ENCODE data around the gene OR5K2. TPM values are rescaled to one million over a fixed set of nuclear protein-coding genes. Genes with fewer than 3 reads are reported as not detected.

Gene OR5K2
- total and polyA plus RNA-seq, 2 of the 4 experiments (the other 2 are of a cell fraction) = not detected

DNA sequence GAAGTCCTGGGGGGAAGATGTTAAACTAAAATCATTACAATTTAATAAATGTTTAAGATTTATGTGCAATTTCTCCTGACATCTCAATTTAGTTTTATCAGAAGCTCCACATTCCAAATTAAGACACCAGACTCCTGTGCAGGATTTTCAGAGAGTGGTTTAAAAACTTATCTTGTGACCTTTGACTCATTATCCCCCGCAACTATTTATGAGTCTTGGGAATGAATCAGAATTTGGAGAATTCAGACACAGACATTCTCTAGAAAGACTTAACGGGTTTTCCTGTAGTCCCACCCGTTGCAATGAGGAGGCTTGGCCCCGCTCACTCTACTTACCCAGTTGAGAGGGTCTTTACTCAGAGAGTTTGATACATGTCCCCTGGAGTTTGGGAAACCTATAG is 7.1 kb downstream of the OR5K2 start:
- H2BK15ac ChIP-seq (ENCODE audit: low read depth, low read length) = no peak overlapping the region
- no peak for ATAC-seq (ENCODE audit: low read depth)
- POLR2A ChIA-PET (ENCODE audit: unreplicated experiment) = no interaction called here

More for the DNA sequence above, 7.1 kb downstream of the OR5K2 start:
- TF ChIP-seq, protein P1, sequence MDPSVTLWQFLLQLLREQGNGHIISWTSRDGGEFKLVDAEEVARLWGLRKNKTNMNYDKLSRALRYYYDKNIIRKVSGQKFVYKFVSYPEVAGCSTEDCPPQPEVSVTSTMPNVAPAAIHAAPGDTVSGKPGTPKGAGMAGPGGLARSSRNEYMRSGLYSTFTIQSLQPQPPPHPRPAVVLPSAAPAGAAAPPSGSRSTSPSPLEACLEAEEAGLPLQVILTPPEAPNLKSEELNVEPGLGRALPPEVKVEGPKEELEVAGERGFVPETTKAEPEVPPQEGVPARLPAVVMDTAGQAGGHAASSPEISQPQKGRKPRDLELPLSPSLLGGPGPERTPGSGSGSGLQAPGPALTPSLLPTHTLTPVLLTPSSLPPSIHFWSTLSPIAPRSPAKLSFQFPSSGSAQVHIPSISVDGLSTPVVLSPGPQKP (IDR thresholded peaks at IDR 0.05; ENCODE audit: borderline replicate concordance, low read depth, low read length) = no peak
- H2BK5ac ChIP-seq (ENCODE audit: low read depth, low read length, poor library complexity, severe bottlenecking) = no peak overlapping the region
- no peak overlapping the region for H2AK9ac ChIP-seq (replicated peaks; ENCODE audit: low read depth, low read length, poor library complexity)
- DNase-seq = peak; percentile 1
- no peak overlapping the region for H3K56ac ChIP-seq (ENCODE audit: extremely low read depth, insufficient read depth, low read length)
- BruUV-seq (replicated peaks) = no TSS peak
- dilution Hi-C loops (cut with HindIII; ENCODE audit: low sequenced_read_pairs, unreplicated experiment) (no loop called here), in situ Hi-C loops (cut with MboI; ENCODE audit: low sequenced_read_pairs) (no loop called here), intact Hi-C loops (cut with micrococcal nuclease) (no loop called here)
- H3K14ac ChIP-seq (replicated peaks; ENCODE audit: low read depth, low read length) = no peak overlapping the region
- no peak overlapping the region for H4K8ac ChIP-seq (ENCODE audit: low read depth in 2 of 2, low read length in 2 of 2)
- no peaks in the 10 kb centered on the region for H3K9me3 ChIP-seq (ENCODE audit: control insufficient read depth, insufficient read depth, low read length)
- H3K79me1 ChIP-seq (ENCODE audit: low read depth in 1 of 2, low read length in 2 of 2) = no peaks in the 10 kb centered on the region
- H4K5ac ChIP-seq (ENCODE audit: low read depth, low read length) = no peak overlapping the region
- H3K27me3 ChIP-seq (ENCODE audit: control insufficient read depth, insufficient read depth, low read length) = no peaks in the 10 kb centered on the region
- no peak overlapping the region for H3K23ac ChIP-seq (ENCODE audit: low read depth, low read length)
- no peak overlapping the region for H2AFZ ChIP-seq (replicated peaks; ENCODE audit: low read length, poor library complexity)
- H2BK120ac ChIP-seq (ENCODE audit: low read depth, low read length) = no peak overlapping the region
- no peaks in the 10 kb centered on the region for H4K20me1 ChIP-seq (ENCODE audit: insufficient read depth, low read length)
- H3K9me1 ChIP-seq (ENCODE audit: insufficient read depth, low read length) = no peaks in the 10 kb centered on the region
- no peak overlapping the region for H3K4me2 ChIP-seq (ENCODE audit: low read depth, low read length)
- no peaks in the 10 kb centered on the region for H3K36me3 ChIP-seq (ENCODE audit: control insufficient read depth, insufficient read depth, low read length)
- CTCF ChIA-PET = no interaction called here
- H3K4ac ChIP-seq (ENCODE audit: low read depth, low read length) = no peak overlapping the region
- no CpG with 5 or more reads among the region's 4 CpGs for WGBS, 2 experiments (ENCODE audit: extremely low coverage in 2 of 2, insufficient read length in 1 of 2)
- no peak overlapping the region for H2BK20ac ChIP-seq (ENCODE audit: low read depth, low read length)
- H3K27ac ChIP-seq (ENCODE audit: insufficient read depth, low read length) = no peak overlapping the region
- no peak overlapping the region for H4K91ac ChIP-seq (ENCODE audit: insufficient read depth, low read depth, low read length)
- no peaks in the 10 kb centered on the region for H3K4me1 ChIP-seq (ENCODE audit: control insufficient read depth, insufficient read depth, low read length)
- no peak overlapping the region for H3K9ac ChIP-seq (ENCODE audit: low read depth, low read length)
- no peak overlapping the region for H3K4me3 ChIP-seq (ENCODE audit: insufficient read depth, low read depth, low read length)
- no peak overlapping the region for H3K18ac ChIP-seq (ENCODE audit: low read depth, low read length)
- H2AK5ac ChIP-seq (ENCODE audit: low read depth, low read length) = no peak overlapping the region
